AG08396 (cell line): ENCODE data around the gene NDOR1.

ENCODE experiments used
- DNase-seq: peaks from one replicate; pipeline ENCODE4 v3.0.0; 2012; ENCODE audit warnings: low spot score, mixed read lengths

NDOR1 gene

GRCh38 chr9:137220317-137221094 is 15.0 kb downstream of the NDOR1 start:
- DNase-seq, result no peak

- DNase-seq, result no peak
Observed at GRCh38 chr9:137221095-137221505, 15.6 kb downstream of the NDOR1 start.

- DNase-seq, result no peak
Observed at GRCh38 chr9:137221506-137222111, 16.1 kb downstream of the NDOR1 start.

GRCh38 chr9:137222190-137223077 is 16.9 kb downstream of the NDOR1 start, which contains the start of gene RNF208:
TSS of gene RNF208 (minus strand) at chr9:137222240. CDS start at chr9:137221212, 1,028 bp downstream.
- no peak for DNase-seq

GRCh38 chr9:137223078-137223970 is 17.8 kb downstream of the NDOR1 start:
- DNase-seq, result peak; percentile 100

GRCh38 chr9:137224830-137225694 is 19.6 kb downstream of the NDOR1 start, which contains the start of gene CYSRT1:
TSS of gene CYSRT1 (plus strand) at chr9:137225174. CDS start at chr9:137225622, 448 bp downstream.
- no peak for DNase-seq

- no peak for DNase-seq
Observed at GRCh38 chr9:137225699-137226331, 20.3 kb downstream of the NDOR1 start.

GRCh38 chr9:137226338-137227053 is 21.0 kb downstream of the NDOR1 start:
- no peak for DNase-seq

GRCh38 chr9:137227054-137227852 is 21.8 kb downstream of the NDOR1 start, which contains the start of gene RNF224:
TSS of gene RNF224 (plus strand) at chr9:137227502. CDS start at chr9:137228336, 834 bp downstream.
- peak; percentile 86 for DNase-seq

- DNase-seq, result no peak
Observed at GRCh38 chr9:137227853-137228505, 22.5 kb downstream of the NDOR1 start.

- DNase-seq, result no peak
Observed at GRCh38 chr9:137228506-137228967, 23.0 kb downstream of the NDOR1 start.

GRCh38 chr9:137228968-137229896 is 23.7 kb downstream of the NDOR1 start:
- DNase-seq, result no peak

GRCh38 chr9:137229903-137230704 is 24.6 kb downstream of the NDOR1 start:
- DNase-seq, result no peak

GRCh38 chr9:137230705-137231371 is 25.3 kb downstream of the NDOR1 start, which contains the start of gene SLC34A3:
TSS of gene SLC34A3 (plus strand) at chr9:137230901. CDS start at chr9:137231703, 802 bp downstream.
- no peak for DNase-seq
